GM19240 (cell line): ENCODE measurements around the gene WDR64.
"Not testable (repeated sequence)": the region's sequence is repeated elsewhere in the genome, so short reads cannot be mapped to it uniquely, and the experiment has no call there.

Experiments
- DNase-seq: peaks from one replicate; pipeline ENCODE4 v3.0.0; 2011; ENCODE audit warnings: low spot score; ENCODE audit not compliant: insufficient read length

Gene WDR64

DNA sequence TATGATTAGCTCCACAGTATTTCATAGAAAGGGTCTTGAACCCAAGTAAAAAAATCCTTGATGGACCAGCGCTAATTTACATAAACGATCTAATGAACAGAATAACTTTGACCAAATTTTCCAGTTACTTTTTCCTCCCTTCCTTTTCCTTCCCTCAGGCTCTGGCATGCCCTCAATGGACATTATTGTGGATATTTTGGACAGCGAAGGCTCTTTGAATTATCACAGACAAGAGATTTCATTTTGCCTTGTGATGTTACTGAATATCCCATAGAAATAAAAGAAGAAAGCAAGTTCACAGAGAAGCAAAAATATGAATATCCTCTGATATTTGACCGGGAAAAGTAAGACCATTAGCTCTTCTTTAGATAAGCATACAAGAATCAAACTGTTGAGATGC is 135.6 kb downstream of the WDR64 start:
- DNase-seq, result no peak

DNA sequence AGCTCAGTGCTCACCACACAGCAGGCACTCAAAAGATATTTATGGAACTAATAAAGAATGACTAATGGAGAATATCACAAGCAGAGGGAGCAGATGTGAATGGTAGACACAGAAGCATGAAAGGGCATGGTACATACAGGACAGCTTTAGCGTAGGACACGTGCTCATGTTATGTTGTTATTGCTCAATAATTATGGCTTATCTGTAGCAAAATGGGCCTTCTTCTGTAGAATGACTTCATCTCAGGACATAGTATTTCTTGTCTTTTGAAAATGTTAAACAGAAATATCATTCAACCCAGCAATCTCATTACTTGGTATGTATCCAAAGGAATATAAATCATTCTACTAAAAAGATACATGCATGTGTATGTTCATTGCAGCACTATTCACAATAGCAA is 137.0 kb downstream of the WDR64 start:
- DNase-seq, result no peak

GRCh38 chr1:241799416-241799815 is 147.3 kb downstream of the WDR64 start:
- DNase-seq, result no peak

DNA sequence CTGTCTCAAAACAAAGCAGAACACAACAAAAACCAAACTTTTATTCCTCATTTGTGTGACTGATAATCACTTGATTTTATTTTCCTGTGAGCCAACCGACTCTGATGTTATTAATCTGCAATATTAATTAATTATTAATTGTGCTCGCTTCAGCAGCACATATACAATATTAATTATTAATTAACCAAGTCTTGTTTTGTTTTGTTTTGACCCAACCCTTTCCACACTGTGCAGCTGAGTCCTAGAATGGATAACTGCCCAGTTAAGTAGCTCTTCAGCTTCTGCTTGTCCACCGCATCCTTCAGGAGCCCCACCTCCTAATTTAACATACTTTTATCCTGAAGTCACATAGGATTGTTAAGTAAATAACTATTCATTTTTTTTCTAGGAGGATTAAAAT is 148.6 kb downstream of the WDR64 start:
- no peak for DNase-seq

DNA sequence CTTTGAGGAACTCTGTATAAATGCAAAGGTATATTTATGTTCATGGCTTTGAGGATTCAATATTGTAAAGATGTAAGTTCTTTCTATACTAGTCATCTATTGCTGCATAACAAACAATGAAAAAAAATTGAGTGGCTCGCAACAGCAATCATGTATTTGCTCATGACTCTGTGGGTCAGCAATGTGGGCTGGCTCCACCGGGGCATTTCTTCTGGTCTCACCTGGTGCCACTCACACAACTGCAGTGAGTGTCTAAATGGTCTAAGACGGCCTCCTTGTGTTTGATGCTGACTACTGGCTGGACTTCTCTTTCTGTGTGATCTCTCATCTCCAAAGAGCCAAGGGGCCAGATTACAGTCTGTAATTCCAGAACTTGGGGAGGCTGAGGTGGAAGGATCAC is 150.8 kb downstream of the WDR64 start:
- no peak for DNase-seq

- not testable (repeated sequence) for DNase-seq
Measured at GRCh38 chr1:241804706-241805105, 152.6 kb downstream of the WDR64 start.

GRCh38 chr1:241808265-241808664 is 156.2 kb downstream of the WDR64 start:
- DNase-seq, result no peak

- no peak for DNase-seq
Measured at GRCh38 chr1:241810769-241811405, 158.8 kb downstream of the WDR64 start.

DNA sequence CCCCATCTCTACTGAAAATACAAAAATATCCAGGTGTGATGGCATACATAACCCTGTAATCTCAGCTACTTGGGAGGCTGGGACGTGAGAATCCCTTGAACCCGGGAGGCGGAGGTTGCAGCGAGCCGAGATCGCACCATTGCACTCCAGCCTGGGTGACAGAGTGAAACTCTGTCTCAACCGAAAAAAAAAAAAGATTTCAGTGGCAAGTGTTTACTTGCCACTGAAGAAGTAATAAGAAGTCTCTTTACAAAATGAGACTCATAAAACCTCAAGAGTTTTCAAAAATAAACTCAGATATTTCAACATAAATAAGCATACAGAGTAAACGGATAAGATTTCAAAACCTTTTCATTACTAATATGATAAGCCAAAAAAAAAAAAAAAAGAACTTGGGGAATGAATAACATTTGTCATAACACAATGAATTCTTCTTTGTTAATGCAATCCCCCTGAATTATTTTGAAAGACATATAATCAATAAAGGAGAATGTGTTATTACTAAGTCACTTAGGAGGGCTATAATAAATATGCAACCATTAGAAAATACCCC is 161.8 kb downstream of the WDR64 start:
- no peak for DNase-seq

DNA sequence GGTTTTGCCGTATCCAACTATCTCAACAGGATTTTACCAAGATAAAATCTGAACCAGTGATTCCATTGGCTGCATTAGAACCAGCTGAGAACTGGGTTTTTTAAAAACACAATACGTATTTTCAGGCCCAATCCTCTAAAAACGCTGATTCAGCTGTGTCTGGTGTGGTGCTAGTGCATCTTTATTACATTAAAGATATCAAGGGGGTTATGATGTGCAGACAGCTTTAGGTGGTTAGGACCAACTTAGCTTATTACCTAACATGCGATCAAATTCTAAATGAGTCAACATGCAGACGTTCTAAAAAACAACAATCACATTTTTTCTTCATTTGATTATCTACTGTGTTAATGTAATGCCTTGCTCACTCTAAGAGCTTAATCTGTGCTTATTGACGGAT is 163.9 kb downstream of the WDR64 start:
- no peak for DNase-seq

- no peak for DNase-seq
Measured at GRCh38 chr1:241817331-241817792, 165.3 kb downstream of the WDR64 start.

- DNase-seq, result no peak
Measured at GRCh38 chr1:241817956-241818612, 166.0 kb downstream of the WDR64 start.

DNA sequence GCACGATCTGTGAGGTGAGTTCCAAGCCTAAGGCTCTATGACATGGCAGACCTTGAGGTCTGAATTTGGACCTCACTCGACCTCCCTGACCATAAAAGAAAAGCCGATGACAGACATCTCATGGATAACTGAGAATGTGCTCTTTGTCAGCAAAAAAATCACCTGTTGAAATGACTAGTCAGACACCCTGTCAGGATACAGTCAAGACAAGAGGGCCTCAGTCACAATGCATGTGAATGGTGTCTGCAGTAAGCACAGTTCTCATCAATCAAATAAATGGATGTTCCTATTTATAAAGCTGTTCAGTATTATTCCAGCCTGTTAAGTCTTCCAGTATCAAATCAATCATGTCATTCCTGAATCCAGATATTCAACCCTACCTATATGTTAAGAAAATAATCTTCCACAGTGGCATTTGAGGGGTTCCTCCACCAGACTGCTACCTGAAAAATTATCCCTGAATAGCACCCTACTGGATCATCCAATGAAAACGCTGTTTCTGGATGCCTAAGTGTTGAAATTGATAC is 167.3 kb downstream of the WDR64 start:
- DNase-seq, result no peak

- DNase-seq, result no peak
Measured at GRCh38 chr1:241821363-241821762, 169.3 kb downstream of the WDR64 start.

DNA sequence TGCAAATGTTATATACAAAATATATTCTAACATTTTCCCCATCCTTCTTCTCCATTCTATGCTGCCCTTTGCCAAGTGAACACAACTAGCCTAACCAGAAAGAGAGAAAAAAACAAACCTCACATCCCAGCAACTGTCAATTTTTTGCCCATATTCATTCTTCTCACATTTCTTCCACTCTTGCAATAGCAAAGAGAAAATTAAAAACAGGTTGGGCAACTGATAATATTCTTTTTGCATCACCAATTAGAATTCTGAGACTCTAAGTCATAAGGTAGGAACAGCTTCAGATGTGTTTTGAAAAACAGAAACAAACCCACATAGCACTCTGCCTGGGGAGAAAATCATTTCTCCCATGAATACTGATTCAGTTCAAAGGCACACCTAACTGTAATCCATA is 170.8 kb downstream of the WDR64 start:
- DNase-seq, result no peak

GRCh38 chr1:241823925-241824324 is 171.8 kb downstream of the WDR64 start:
- DNase-seq, result no peak

GRCh38 chr1:241825581-241825980 is 173.5 kb downstream of the WDR64 start:
- no peak for DNase-seq

DNA sequence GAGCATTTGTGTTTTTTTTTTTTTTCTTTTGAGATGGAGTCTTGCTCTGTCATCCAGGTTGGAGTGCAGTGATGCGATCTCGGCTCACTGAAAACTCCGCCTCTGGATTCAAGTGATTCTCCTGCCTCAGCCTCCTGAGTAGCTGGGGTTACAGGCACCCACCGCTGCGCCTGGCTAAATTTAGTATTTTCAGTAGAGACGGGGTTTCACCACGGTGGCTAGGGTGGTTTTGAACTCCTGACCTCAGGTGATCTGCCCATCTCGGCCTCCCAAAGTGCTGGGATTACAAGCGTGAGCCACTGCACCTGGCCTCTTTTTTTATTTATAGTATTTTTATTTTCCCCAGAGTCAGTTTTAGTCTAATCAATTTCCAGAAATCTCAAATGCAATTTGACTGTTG is 174.5 kb downstream of the WDR64 start:
- DNase-seq, result not testable (repeated sequence)

- DNase-seq, result no peak
Measured at GRCh38 chr1:241827264-241827663, 175.2 kb downstream of the WDR64 start.

- DNase-seq, result no peak
Measured at GRCh38 chr1:241828463-241829021, 176.5 kb downstream of the WDR64 start.

GRCh38 chr1:241829468-241829867 is 177.4 kb downstream of the WDR64 start:
- no peak for DNase-seq

- no peak for DNase-seq
Measured at GRCh38 chr1:241834733-241835377, 182.8 kb downstream of the WDR64 start.
